Esophagus squamous epithelium (tissue), 4 donors: ENCODE data around the gene TMEM81.

Source experiments
- POLR2A ChIP-seq, 4 donors: fragments of 450-650 bp; IDR thresholded peaks; one replicate each; pipeline ENCODE4 v1.6.1; 2017; ENCODE audit warnings: antibody characterized with exemption in 4 of 4, mild to moderate bottlenecking in 4 of 4, moderate library complexity in 3 of 4
- TF ChIP-seq, protein P1 (sequence below), 6 experiments: fragments of 450-650 bp in 4 of 6; fragments of 200-600 bp in 2 of 6; sonication (generic) in 2 of 6; IDR thresholded peaks; one replicate each; pipeline ENCODE4 v1.5.1; 2016 to 2019; ENCODE audit warnings: antibody characterized with exemption in 6 of 6, mild to moderate bottlenecking in 4 of 6, moderate library complexity in 4 of 6

DNA sequence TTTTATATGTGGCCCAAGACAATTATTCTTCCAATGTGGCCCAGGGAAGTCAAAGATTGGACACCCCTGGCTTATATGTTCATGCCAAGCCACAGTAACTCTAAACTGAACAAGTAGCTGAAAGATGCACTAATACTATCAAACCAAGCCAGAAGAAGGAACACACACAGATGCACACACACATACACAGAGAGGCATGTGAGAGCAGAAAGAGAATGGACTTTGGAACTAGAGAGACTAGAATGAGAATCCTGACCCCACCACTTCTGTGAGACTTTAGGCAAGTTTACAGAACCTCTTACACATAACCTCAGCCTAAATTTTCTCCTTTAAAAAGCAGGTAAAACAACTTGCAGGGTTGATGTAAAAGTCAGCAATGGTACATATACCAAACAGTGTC is 11.2 kb upstream of the TMEM81 start:
- TF ChIP-seq POLR2A (IDR thresholded peaks at IDR 0.05) = no peak
- TF ChIP-seq, protein P1, sequence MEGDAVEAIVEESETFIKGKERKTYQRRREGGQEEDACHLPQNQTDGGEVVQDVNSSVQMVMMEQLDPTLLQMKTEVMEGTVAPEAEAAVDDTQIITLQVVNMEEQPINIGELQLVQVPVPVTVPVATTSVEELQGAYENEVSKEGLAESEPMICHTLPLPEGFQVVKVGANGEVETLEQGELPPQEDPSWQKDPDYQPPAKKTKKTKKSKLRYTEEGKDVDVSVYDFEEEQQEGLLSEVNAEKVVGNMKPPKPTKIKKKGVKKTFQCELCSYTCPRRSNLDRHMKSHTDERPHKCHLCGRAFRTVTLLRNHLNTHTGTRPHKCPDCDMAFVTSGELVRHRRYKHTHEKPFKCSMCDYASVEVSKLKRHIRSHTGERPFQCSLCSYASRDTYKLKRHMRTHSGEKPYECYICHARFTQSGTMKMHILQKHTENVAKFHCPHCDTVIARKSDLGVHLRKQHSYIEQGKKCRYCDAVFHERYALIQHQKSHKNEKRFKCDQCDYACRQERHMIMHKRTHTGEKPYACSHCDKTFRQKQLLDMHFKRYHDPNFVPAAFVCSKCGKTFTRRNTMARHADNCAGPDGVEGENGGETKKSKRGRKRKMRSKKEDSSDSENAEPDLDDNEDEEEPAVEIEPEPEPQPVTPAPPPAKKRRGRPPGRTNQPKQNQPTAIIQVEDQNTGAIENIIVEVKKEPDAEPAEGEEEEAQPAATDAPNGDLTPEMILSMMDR (IDR thresholded peaks at IDR 0.05) = no peak
